Measurements from ENCODE around the gene SRRM2. TPM values are rescaled to one million over a fixed set of nuclear protein-coding genes. Genes with fewer than 3 reads are reported as not detected.

The SRRM2 gene
- total RNA-seq, 2 donors from 2014 or later: 476 to 541 TPM

- Histone ChIP-seq H3K9me3 (no peaks in the 10 kb centered on the region), H3K36me3 (no peaks in the 10 kb centered on the region), H3K4me1 (ENCODE audit: control insufficient read depth in 1 of 2, low read depth in 2 of 2) (no peaks in the 10 kb centered on the region), H3K27ac (no peak overlapping the region), H3K27me3 (replicated peaks; ENCODE audit: insufficient read depth) (no peaks in the 10 kb centered on the region), H3K4me3 (no peak overlapping the region)
- DNase-seq (ENCODE audit: low spot score): no peak
- ATAC-seq (ENCODE audit: insufficient number of reproducible peaks, low FRiP score, low read depth): no peak
- TF ChIP-seq CTCF (IDR thresholded peaks at IDR 0.05): no peak
Measured at GRCh38 chr16:2737238-2737605, 15.2 kb upstream of the SRRM2 start.

- no peak overlapping the region for H3K27ac ChIP-seq
- H3K36me3 ChIP-seq: no peaks in the 10 kb centered on the region
- DNase-seq (ENCODE audit: low spot score) (no peak), ATAC-seq (ENCODE audit: insufficient number of reproducible peaks, low FRiP score, low read depth) (no peak)
- H3K27me3 ChIP-seq (replicated peaks; ENCODE audit: insufficient read depth): no peaks in the 10 kb centered on the region
- TF ChIP-seq CTCF (IDR thresholded peaks at IDR 0.05): no peak
- no peaks in the 10 kb centered on the region for H3K9me3 ChIP-seq
- no peak overlapping the region for H3K4me3 ChIP-seq
- no peaks in the 10 kb centered on the region for H3K4me1 ChIP-seq (ENCODE audit: control insufficient read depth in 1 of 2, low read depth in 2 of 2)
Measured at GRCh38 chr16:2737895-2738418, 14.5 kb upstream of the SRRM2 start.

GRCh38 chr16:2738615-2739014 lies 13.8 kb upstream of the SRRM2 start:
- Histone ChIP-seq H3K36me3 (no peaks in the 10 kb centered on the region), H3K4me1 (ENCODE audit: control insufficient read depth in 1 of 2, low read depth in 2 of 2) (no peaks in the 10 kb centered on the region), H3K4me3 (no peak overlapping the region), H3K9me3 (no peaks in the 10 kb centered on the region), H3K27ac (no peak overlapping the region), H3K27me3 (replicated peaks; ENCODE audit: insufficient read depth) (no peaks in the 10 kb centered on the region)
- ATAC-seq (ENCODE audit: insufficient number of reproducible peaks, low FRiP score, low read depth): no peak
- DNase-seq (ENCODE audit: low spot score): no peak
- TF ChIP-seq CTCF (IDR thresholded peaks at IDR 0.05): no peak

- H3K4me3 ChIP-seq: no peak overlapping the region
- ATAC-seq (ENCODE audit: insufficient number of reproducible peaks, low FRiP score, low read depth) (no peak), DNase-seq (ENCODE audit: low spot score) (no peak)
- no peak for TF ChIP-seq CTCF (IDR thresholded peaks at IDR 0.05)
- H3K27me3 ChIP-seq (replicated peaks; ENCODE audit: insufficient read depth): no peaks in the 10 kb centered on the region
- H3K36me3 ChIP-seq: no peaks in the 10 kb centered on the region
- no peaks in the 10 kb centered on the region for H3K4me1 ChIP-seq (ENCODE audit: control insufficient read depth in 1 of 2, low read depth in 2 of 2)
- H3K27ac ChIP-seq: no peak overlapping the region
- H3K9me3 ChIP-seq: no peaks in the 10 kb centered on the region
Measured at GRCh38 chr16:2739625-2740430, 12.6 kb upstream of the SRRM2 start.

- no peak for TF ChIP-seq CTCF (IDR thresholded peaks at IDR 0.05)
- H3K4me1 ChIP-seq (ENCODE audit: control insufficient read depth in 1 of 2, low read depth in 2 of 2): no peaks in the 10 kb centered on the region
- no peaks in the 10 kb centered on the region for H3K27me3 ChIP-seq (replicated peaks; ENCODE audit: insufficient read depth)
- H3K27ac ChIP-seq: no peak overlapping the region
- H3K36me3 ChIP-seq: no peaks in the 10 kb centered on the region
- DNase-seq (ENCODE audit: low spot score): no peak
- H3K9me3 ChIP-seq: no peaks in the 10 kb centered on the region
- no peak for ATAC-seq (ENCODE audit: insufficient number of reproducible peaks, low FRiP score, low read depth)
- H3K4me3 ChIP-seq: no peak overlapping the region
Measured at GRCh38 chr16:2740476-2740875, 12.0 kb upstream of the SRRM2 start.

Measured in thoracic aorta (tissue), 2 donors.